ENCODE data around the gene OR2S2.

The OR2S2 gene

GRCh38 chr9:35935755-35936509, 22.0 kb downstream of the OR2S2 start:
- no peak for TF ChIP-seq SIN3A (IDR thresholded peaks at IDR 0.05; ENCODE audit: borderline replicate concordance, insufficient read depth, low read length)
- TF ChIP-seq TAF1 (IDR thresholded peaks at IDR 0.05; ENCODE audit: borderline replicate concordance, insufficient read depth, low read length): no peak
- TF ChIP-seq FOXP2 (optimal IDR thresholded peaks at IDR 0.05; ENCODE audit: borderline replicate concordance, extremely low read depth, extremely low read length, insufficient read depth): no peak
- TF ChIP-seq POLR2AphosphoS5 (IDR thresholded peaks at IDR 0.05; ENCODE audit: low read depth, low read length): no peak
- TF ChIP-seq REST (IDR thresholded peaks at IDR 0.05; ENCODE audit: insufficient read depth in 1 of 2, low read depth in 2 of 2, low read length in 2 of 2): no peak

- TF ChIP-seq SIN3A (IDR thresholded peaks at IDR 0.05; ENCODE audit: borderline replicate concordance, insufficient read depth, low read length) (no peak), TAF1 (IDR thresholded peaks at IDR 0.05; ENCODE audit: borderline replicate concordance, insufficient read depth, low read length) (no peak), REST (IDR thresholded peaks at IDR 0.05; ENCODE audit: insufficient read depth in 1 of 2, low read depth in 2 of 2, low read length in 2 of 2) (no peak), FOXP2 (optimal IDR thresholded peaks at IDR 0.05; ENCODE audit: borderline replicate concordance, extremely low read depth, extremely low read length, insufficient read depth) (no peak), POLR2AphosphoS5 (IDR thresholded peaks at IDR 0.05; ENCODE audit: low read depth, low read length) (no peak)
These were observed 22.7 kb downstream of the OR2S2 start for GRCh38 chr9:35935261-35935660.

GRCh38 chr9:35933550-35934067, 24.3 kb downstream of the OR2S2 start:
- no peak for TF ChIP-seq SIN3A (IDR thresholded peaks at IDR 0.05; ENCODE audit: borderline replicate concordance, insufficient read depth, low read length)
- no peak for TF ChIP-seq TAF1 (IDR thresholded peaks at IDR 0.05; ENCODE audit: borderline replicate concordance, insufficient read depth, low read length)
- TF ChIP-seq REST (IDR thresholded peaks at IDR 0.05; ENCODE audit: insufficient read depth in 1 of 2, low read depth in 2 of 2, low read length in 2 of 2): no peak
- no peak for TF ChIP-seq FOXP2 (optimal IDR thresholded peaks at IDR 0.05; ENCODE audit: borderline replicate concordance, extremely low read depth, extremely low read length, insufficient read depth)
- TF ChIP-seq POLR2AphosphoS5 (IDR thresholded peaks at IDR 0.05; ENCODE audit: low read depth, low read length): no peak

GRCh38 chr9:35932735-35933134, 25.2 kb downstream of the OR2S2 start:
- TF ChIP-seq TAF1 (IDR thresholded peaks at IDR 0.05; ENCODE audit: borderline replicate concordance, insufficient read depth, low read length) (no peak), FOXP2 (optimal IDR thresholded peaks at IDR 0.05; ENCODE audit: borderline replicate concordance, extremely low read depth, extremely low read length, insufficient read depth) (no peak)

- TF ChIP-seq POLR2AphosphoS5 (IDR thresholded peaks at IDR 0.05; ENCODE audit: low read depth, low read length) (no peak), FOXP2 (optimal IDR thresholded peaks at IDR 0.05; ENCODE audit: borderline replicate concordance, extremely low read depth, extremely low read length, insufficient read depth) (no peak), SIN3A (IDR thresholded peaks at IDR 0.05; ENCODE audit: borderline replicate concordance, insufficient read depth, low read length) (no peak), TAF1 (IDR thresholded peaks at IDR 0.05; ENCODE audit: borderline replicate concordance, insufficient read depth, low read length) (no peak), REST (IDR thresholded peaks at IDR 0.05; ENCODE audit: insufficient read depth in 1 of 2, low read depth in 2 of 2, low read length in 2 of 2) (no peak)
These were observed 27.0 kb downstream of the OR2S2 start for GRCh38 chr9:35930989-35931388.
